ENCODE results near the gene RNF220.

RNF220 gene
- total RNA-seq = 91.7 to 95.6 reads per million in 2 donors

DNA sequence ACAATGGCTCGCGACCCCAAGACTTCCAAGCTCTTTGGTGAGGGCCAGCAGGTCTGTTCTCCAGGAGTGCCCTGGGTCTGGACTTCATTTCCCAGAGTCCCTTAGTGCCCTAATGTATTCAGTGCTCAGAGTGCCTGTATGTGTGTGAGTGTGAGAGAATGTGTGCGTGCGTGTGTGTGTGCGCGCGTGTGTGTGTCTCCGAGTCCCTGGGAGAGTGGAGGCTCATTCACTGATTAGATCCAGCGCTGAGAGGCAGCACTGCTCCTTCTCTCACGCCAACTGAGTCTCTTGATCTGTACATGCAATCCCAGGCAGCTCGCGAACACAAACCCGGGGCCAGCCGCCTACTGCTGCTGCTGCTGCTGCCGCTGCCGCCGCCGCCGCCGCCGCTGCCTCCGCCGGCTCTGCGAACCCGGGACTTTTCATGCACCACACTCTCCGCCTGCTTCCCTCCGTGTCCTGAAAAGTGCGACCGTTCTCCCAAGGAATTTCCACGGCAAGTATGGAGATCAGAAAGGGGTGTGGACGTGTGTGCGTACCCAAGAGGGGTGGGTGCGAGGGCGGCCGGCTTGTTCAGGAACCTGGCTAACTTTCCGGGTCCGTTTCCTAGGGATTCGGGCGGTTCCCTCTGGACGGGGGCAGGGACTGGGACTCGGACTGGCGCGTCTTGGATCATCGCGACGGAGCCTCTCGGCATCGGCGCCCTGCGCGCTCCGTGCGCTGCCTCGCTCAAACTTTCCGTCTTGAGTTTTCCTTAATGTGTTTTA lies at the start of gene RNF220:
RNF220 (plus strand) TSS at position 225 of the 767 bp plus-strand sequence.
- peak in 1 of 5 experiments; percentile 68 for DNase-seq

DNA sequence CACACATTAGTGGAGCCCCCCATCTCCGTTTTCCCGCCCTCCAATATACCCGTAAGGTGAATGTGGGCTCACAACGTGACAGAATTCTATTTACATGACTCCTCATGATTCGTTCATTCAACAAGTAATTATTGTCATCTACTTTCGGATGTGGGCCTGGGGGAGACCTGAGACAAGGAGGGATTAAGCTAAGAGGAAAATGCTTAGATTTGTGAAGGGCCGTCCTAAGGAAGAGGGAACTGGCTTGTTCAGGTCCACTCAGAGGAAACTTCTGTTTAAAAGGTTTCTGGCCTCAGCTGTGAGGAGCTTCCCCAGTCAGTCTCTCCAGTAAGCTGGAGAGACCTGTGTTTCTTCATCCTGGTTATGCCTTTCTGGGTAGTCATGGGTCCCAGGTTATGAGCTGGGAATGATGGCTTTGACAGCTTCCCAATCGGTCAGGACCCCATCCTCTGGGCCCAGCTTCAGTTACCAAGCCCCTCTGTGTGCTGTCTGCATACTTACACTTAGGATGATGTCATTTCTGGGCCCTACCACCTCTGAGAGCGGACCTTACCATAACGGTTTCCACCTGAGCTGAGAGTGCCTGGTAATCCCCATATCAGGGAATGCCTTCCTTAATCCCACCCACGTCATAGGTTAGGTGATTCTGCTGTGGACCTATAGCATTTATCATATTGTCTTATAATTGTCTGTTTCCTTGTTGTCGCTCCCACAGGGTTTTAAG lies 49.3 kb upstream of the RNF220 start:
- DNase-seq = no peak

DNA sequence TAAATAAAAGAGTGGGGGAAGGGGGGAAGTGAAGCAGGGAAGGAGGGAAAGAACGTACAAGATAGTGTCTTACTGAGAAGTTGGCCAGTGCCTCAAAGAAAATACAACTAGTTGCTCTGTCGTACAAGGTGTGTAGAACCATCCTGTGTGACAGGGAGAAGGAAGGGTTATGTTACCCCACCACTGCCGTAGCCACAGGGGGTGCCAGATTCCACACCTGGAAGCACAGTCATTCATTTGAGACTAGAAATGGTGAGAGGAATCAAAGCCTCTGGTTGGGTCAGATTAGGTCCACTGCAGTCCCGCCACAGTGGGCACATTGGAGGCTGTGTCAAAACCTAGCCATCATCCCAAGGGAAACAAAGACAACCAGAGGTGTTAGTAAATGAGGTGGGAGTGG lies 47.3 kb upstream of the RNF220 start:
- DNase-seq = no peak

DNA sequence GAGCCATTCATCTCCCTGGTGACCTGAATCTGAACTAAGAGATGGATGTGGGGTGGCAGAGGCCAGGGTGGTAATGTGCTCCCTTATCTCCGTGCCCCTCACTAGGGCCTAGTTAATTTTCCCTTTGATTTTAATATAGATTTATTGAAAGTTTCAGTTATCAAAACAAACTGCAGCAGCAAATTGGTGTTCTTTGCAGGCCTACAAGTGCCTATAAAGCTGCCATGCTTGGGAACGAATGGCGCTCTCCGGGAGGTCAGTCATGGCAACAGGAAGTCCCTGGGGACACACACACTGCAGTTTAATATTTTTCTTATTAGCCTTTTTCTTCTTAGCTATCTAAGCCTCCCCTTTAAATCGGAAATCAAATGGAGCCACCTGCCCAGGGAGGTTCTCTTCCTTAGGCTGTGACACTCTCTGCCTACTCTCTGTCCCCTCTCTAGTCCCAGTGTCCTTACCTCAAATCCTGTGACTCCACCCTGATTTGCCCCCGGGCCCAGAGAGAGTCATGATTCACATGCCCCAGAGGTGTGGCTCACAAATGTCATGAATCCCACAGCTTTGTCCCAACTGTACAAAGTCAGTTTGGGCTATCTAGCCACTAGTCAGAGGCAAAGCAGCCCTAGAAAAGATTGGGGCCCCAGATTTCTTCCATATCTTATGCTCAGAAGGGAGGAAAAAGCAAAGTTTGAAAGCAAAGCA lies 45.7 kb upstream of the RNF220 start:
- no peak for DNase-seq

DNA sequence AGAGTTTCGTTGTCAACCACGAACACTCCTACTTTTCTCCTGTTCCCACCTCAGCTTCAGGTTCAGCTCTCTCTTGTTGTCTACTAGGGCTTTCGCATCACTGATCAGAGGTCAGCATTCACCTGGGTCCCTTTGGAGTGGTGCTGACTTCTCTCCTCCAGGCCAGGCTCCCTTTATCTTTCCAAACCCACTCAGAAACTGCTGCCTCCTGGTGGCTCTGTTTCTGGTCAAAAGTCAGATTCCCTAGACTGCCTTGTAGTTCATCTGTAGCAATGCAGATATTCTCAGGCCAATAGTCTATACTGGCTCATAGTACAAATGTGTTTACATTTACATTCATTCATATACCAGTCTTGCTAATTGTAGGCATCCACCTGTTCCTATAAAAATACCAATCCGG lies 43.6 kb upstream of the RNF220 start:
- no peak for DNase-seq

DNA sequence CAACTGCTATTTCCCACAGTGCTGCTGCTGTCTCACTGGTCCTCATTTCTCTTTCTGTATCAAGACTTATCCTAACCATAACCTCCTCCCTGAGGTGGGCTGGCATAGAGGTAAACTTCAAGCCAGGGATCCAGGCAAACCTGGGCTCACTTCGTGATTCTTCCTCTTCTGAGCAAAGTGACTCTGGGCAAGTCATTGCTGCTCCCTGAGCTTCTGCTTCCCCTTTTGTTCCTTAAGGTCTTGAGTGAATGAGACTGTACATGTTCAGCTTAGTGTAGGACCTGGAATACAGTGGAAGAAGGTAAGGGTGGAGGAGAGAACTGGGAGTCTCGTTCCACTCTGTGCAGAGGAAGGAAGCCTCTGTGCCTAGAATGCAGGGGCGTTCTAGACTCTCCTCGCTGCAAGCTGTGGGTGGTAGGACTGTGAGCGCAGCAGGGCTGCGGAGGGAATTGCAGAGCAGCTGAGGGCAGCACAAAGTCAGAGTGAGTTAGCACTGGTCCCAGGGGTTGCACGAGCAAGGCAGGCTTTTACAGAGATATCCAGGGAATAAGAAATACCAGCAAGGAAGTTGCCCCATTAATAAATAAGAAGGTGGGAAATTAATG lies 38.6 kb upstream of the RNF220 start:
- no peak for DNase-seq

DNA sequence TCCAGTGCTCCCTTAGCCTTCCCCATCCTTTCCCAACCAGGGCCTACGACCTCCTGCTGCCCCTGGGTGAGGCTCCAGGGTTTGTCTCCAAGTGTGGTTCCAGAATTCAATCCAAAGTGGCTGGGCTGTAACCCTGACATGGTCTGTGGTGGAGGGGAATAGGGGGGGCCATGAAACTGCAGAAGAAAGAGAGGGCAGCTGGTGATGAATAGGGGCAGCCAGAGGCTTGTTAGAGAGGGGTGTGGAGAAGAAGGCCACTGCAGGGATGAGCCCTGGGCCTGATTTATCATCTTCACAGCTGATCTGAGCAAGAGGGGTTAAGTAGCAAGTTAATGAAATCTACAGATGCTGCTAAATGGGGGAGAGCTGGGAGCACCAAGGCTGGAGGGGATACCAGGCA lies 37.1 kb upstream of the RNF220 start:
- DNase-seq = no peak

DNA sequence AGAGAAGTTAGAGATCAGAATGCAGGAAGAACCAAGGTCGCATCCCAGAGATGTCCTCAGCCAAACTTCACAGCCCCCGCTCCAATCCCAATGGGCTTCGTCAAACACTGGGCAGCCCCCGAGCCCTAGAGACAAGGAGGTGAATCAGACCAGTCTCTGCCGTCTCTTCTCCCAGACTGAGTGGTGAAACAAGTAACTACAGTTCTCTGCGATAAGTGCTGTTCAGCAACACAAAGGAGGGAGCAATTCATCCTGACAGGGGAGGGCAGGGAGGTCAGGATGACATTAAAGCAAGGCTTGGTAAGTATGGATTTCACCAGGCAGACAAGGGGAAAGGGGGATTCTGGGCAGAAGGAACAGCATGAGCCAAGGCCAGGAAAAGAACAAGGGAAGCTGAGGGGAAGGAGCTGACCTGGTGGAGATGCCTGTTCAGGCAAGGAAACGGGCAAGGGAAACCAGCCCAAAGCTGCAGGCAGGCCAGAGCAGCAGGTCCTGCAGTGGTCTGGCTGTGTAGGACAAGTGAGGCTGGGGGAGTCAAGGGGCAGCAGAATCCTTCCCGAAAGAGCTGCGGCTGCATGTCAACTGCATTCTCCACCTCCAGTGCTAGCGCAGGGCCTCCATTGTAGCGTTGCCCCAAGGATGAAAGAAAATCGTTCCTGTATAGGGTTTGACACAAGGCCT lies 36.4 kb upstream of the RNF220 start:
- DNase-seq = no peak

DNA sequence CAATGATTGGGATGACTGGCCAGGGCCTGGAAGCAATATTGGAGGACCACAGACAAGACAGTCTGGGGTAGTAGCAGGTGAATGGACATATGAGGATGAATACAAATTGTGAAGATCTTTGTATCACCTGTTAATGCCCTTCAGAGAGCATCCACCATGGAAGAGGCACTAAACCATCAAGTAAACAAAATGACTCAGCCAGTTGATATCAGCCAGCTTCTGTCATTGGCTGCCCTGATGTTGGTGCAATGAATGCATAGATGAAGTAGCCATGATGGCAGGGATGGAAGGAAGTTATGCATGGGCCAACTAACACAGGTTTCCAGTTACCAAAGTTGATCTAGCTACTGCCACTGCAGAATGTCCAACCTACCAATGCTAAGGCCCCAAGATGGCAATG lies 33.8 kb upstream of the RNF220 start:
- no peak for DNase-seq

DNA sequence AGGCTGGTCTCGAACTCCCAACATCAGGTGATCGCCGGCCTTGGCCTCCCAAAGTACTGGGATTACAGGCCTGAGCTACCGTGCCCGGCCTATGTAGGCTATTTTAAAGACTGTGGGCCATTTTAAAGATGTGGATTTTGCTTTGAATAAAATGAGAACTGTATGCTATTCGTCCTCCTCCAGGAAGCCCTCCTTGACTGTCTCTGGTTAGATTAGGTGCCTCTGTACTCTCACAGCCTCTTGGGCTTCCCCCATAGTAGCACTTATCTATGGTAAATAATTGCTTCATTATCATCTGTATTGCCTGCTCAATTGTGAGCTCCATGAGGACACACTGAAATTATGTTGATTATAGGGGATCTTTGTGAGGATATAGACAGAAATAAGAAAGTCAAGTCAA lies 29.5 kb upstream of the RNF220 start:
- no peak for DNase-seq

DNA sequence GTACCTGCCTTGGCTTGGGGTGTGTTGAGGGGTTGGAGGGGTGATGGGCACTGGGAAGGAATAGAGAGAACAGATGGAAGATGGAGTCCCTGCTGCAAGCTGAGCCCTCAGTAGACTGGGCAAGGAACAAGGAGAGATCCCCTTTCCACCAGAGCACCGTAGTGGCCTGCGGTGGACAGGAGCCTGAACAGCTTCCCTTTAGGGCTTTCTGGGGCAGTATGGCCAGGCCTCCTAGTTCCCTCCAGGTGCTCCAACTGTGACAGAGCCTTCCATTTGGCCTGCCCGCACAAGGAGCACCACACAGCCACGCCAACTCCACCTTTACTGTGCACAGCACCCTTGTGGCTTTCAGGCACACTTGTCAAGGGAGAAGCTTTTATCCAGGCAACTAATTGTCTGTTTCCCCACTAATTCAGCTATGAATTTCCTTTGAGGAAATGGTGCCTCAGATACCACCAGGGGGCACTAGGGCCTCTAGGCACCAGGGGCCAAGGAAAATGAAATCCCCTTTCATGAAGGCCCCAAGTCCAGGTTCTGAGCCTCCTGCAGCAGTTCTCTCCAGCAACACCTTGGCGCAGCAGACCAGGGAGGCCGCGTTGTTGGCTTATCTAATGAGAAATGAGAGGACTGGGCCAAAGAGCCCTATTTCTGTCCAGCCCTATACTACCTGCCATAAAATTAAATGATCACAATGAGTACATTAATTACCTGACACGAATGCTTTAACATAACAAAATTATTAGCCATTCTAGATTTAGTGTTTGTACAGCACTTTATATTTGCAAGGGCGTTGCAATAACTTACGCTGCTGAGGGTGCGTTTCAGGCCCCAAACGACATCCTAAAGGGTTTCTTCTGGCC lies 26.9 kb upstream of the RNF220 start:
- DNase-seq = peak in 4 of 5 experiments; percentile 2 to 35 (median 16)

DNA sequence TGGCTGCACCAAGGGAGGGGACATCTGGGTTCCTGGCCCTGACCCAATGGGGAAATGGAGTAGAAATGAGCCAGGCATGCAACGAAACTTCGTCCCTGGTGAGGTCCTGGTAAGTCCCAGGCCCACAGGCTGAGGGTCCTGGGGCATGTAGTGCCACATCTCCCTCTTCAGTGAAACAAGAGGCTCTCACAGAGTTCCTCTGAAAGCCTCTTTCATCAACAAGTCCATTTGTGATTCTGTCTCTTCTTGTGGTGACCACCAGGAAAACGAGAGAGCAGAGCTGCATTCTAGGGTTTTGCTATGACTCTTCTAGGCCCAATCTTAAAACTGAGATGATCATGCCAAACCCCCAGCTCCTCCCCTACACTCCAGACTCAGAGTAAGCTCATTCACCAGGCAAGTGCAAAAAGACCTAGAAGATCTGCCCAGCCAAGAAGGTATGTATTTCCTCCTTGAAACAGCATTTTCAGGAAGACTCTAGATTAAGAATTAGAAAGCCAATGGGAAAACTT lies 24.3 kb upstream of the RNF220 start:
- peak in 1 of 5 experiments; percentile 14 for DNase-seq

DNA sequence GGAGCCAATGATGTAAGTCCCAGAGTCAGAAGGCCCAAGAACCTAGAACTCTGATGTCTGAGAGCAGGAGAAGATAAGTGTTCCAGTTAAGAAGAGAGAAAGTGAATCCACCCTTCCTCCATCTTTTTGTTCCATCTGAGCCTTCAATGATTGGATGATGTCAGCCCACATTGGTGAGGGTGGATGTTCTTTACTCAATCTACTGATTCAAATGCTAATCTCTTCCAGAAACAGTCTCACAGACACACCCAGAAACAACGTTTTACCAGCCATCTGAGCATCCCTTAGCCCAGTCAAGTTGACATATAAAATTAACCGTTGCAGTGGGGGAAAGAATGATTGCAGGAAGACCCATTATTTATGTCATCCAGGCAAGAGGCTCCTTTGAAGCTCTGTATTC lies 16.5 kb upstream of the RNF220 start:
- DNase-seq = no peak

DNA sequence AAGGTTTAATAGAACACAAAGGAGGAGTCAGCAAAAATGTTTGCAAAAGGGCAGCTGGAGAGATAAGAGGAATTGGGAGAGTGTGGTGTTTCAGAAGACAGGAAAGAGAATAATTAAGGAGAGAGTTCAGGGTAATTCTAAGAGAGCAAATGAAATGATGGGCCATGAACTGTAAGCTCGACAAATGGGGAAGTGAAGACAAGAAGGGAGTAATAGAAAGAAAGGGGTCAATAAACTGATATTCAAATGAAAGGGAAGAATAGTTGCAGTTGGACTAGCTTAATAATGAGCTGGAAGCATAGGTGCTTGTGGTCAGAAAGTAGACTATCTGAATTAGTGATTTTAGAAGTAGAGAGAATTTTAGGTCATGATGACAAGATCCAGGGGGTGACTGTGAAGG lies 15.6 kb upstream of the RNF220 start:
- no peak for DNase-seq

DNA sequence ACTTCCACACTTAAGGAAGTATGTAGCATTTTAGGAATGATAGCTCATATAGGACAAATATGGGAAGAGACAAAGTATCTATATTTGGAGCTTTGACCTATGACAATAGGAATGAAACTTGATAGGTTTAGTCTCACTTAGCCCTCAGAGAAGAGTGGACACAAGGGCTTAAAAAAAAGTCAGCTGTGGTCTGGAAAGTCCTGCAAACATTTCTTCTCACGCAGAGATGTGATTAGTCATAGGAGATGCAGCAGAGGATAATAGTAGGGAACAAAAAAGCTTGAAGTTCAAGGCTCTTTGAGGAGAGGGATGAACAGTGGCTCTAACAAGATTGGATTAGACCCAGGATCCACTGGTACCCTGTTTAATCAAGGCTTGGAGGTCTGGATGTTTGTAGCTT lies 14.8 kb upstream of the RNF220 start:
- no peak for DNase-seq

DNA sequence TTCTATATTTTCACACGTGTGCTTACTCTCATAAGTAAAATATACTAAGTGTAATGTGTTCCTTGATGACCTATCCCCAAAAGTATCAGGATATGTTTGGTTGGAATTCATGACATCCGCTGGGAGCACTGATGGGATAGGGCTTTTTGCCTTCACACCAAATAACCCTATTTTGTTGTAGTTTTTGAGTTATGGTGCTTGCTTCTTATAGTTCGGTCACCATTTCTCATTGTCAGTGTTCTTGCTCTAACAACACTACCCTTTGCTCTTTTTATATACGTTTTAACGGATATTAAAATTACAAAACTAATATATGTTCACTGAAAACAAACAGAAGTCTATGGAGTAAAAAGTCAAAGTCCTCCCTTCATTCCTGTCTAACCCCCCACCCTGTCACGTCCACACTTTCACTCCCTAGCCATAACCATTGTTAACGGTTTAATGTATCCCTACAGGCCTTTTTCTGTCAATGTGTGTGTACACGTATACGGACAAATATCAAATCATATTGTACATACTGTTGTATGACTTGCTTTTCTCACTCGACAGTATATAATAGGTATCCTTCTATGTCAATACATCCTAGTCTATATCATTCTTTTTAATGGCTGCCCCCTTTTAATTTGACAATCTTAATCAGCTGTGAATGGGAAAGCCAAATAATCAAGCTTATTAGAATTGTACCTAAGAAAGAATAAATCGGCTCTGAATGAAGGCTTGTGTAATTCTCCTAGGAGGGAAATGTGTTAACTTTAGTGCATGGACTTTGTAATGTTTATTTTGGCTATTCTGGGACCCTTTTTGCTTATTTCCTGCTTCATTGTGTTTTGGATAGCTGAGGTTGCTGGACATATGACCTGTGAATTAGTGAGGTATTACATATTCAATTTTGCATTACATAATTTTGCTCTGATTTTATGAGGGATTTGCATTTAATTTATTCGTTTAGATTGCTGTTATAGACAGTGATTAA lies 3.5 kb upstream of the RNF220 start:
- DNase-seq = no peak

DNA sequence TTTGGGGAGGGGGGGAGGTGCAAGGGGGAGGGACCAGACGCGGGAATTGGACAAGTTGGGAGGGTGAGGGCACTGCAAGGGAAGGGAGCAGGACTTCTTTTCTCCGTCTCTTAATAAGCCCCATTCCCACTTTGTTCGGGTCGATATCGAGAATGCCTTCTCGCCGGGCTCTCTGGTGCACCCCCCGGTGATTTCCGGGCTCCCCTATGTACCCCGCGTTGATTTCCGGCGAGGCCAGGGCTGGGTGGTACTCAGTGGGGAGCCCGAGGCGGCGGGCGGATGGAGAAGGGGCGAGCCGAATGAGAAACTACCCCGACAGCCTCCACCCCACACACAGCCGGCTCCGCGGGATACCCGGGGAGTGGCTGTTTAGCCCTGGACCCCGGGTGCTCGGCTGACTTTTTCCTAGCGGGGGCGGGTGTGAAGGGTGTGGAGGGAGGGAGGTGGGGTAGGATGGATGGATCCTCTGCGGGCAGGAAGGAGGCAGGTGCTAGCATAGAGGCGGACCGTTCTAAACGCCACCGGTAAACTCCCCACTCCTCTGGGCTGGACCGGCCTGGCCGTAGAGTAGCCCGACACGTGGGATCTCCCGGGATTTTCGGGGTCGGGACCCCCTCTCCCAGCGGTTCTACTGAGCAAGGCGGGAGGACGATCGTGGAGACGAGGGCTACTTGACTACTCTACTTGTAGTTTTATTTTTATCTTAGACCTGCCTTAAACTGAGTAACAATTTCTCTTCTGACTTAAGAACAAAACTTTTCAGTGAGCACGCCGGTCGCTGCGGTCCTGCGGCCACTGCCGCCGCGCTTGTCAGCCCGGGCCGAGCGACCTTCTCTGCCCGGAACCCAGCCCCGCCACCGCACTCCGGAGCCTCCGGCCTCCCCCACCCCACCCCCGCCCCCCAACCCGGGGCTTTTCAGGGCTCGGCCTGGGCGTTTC lies 1.0 kb downstream of the RNF220 start:
- no peak for DNase-seq

DNA sequence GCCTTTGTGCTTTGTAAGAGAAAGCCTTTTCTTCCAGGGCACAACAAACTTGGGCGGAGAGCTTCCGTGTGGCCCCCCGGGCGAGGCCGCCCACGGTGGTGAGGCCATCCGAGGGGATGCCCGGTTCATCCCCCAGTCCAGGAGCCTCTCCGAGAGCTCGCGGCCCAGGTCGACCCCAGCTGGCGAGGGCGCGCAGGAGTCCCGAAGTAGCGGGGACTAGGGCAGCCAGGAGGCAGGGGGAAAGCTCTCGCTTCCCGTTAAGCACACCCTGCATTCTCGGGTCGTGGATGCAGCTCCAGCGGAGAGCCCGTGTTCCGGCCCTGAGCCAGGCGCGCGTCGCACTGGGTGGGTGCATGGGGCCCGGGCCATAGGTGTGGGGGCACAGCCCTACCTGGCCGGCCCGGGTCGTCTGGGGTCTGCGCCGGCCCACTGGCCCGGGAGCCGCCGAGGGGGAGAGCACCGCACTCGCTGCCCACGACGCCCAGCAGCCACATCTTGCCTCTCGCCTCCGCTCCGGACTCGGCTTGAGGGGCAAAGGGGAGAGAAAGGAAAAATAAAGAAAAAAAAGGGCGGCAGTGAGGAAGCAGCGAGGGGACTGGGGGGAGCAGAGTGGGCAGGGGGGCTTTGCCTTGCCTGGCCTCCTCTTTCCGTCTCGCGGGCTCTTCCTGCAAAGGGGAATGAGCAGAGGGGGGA lies 1.8 kb downstream of the RNF220 start:
- no peak for DNase-seq
